Activated T-cell treated with anti-CD3 and anti-CD28 coated beads, Interleukin-2, amount 50 U/mL, for 24 hours (primary cell): ENCODE measurements around the gene KRTDAP.

Experiments used
- DNase-seq: peaks from one replicate; pipeline ENCODE4 v3.0.0-alpha.2; 2020
- H3K27ac Mint-ChIP-seq: 2 replicates; pipeline ENCODE4 v1.8.0; 2020; ENCODE audit warnings: mild to moderate bottlenecking, mixed read lengths
- H3K27me3 Mint-ChIP-seq: 2 replicates; pipeline ENCODE4 v1.8.0; 2020; ENCODE audit warnings: mixed read lengths
- H3K36me3 Mint-ChIP-seq: 2 replicates; pipeline ENCODE4 v1.8.0; 2020; ENCODE audit warnings: low read depth, mixed read lengths
- H3K4me1 Mint-ChIP-seq: 2 replicates; pipeline ENCODE4 v1.8.0; 2020; ENCODE audit warnings: low read depth, mixed read lengths
- H3K4me3 Mint-ChIP-seq: 2 replicates; pipeline ENCODE4 v1.8.0; 2020; ENCODE audit warnings: mild to moderate bottlenecking, moderate library complexity, mixed read lengths
- H3K9me3 Mint-ChIP-seq: 2 replicates; pipeline ENCODE4 v1.8.0; 2020; ENCODE audit warnings: mixed read lengths

KRTDAP gene

GRCh38 chr19:35490364-35490763, at the start of gene KRTDAP:
Gene KRTDAP (minus strand): TSS chr19:35490464. CDS start chr19:35490442, 22 bp downstream.
- Mint-ChIP-seq H3K36me3 (no peaks in the 10 kb centered on the region), H3K27ac (no peak within 1 kb of the TSS), H3K27me3 (peaks cover 37% of the 10 kb centered on the region), H3K4me1 (peaks cover 7% of the 10 kb centered on the region), H3K4me3 (no peak within 1 kb of the TSS), H3K9me3 (no peaks in the 10 kb centered on the region)
- no peak for DNase-seq

- Mint-ChIP-seq H3K9me3 (no peaks in the 10 kb centered on the region), H3K4me1 (peaks cover 18% of the 10 kb centered on the region), H3K4me3 (no peak overlapping the region), H3K36me3 (peaks cover 40% of the 10 kb centered on the region), H3K27me3 (peaks cover 2% of the 10 kb centered on the region), H3K27ac (no peak overlapping the region)
- DNase-seq: no peak
These were observed 49.6 kb upstream of the KRTDAP start for GRCh38 chr19:35539850-35540249.

GRCh38 chr19:35539314-35539713, 49.0 kb upstream of the KRTDAP start:
- peaks cover 35% of the 10 kb centered on the region for H3K36me3 Mint-ChIP-seq
- H3K27me3 Mint-ChIP-seq: peaks cover 8% of the 10 kb centered on the region
- DNase-seq: no peak
- peaks cover 13% of the 10 kb centered on the region for H3K4me1 Mint-ChIP-seq
- H3K9me3 Mint-ChIP-seq: no peaks in the 10 kb centered on the region
- no peak overlapping the region for H3K4me3 Mint-ChIP-seq
- H3K27ac Mint-ChIP-seq: no peak overlapping the region

- H3K36me3 Mint-ChIP-seq: peaks cover under 1% of the 10 kb centered on the region
- peaks cover 8% of the 10 kb centered on the region for H3K4me1 Mint-ChIP-seq
- H3K9me3 Mint-ChIP-seq: no peaks in the 10 kb centered on the region
- no peak overlapping the region for H3K27ac Mint-ChIP-seq
- no peak overlapping the region for H3K4me3 Mint-ChIP-seq
- H3K27me3 Mint-ChIP-seq: peaks cover 41% of the 10 kb centered on the region
- no peak for DNase-seq
These were observed 44.7 kb upstream of the KRTDAP start for GRCh38 chr19:35534803-35535480.

GRCh38 chr19:35533822-35534392, 43.6 kb upstream of the KRTDAP start:
- no peaks in the 10 kb centered on the region for H3K36me3 Mint-ChIP-seq
- peak; percentile 55 for DNase-seq
- H3K27me3 Mint-ChIP-seq: peaks cover 48% of the 10 kb centered on the region
- peaks cover 8% of the 10 kb centered on the region for H3K4me1 Mint-ChIP-seq
- peak overlapping the region; percentile 55 for H3K4me3 Mint-ChIP-seq
- H3K27ac Mint-ChIP-seq: peak overlapping the region; percentile 50
- no peaks in the 10 kb centered on the region for H3K9me3 Mint-ChIP-seq

- Mint-ChIP-seq H3K36me3 (no peaks in the 10 kb centered on the region), H3K4me3 (peak within 1 kb of the TSS; percentile 55), H3K4me1 (peaks cover 8% of the 10 kb centered on the region), H3K9me3 (no peaks in the 10 kb centered on the region), H3K27me3 (peaks cover 54% of the 10 kb centered on the region), H3K27ac (peak within 1 kb of the TSS; percentile 50)
- no peak for DNase-seq
These were observed 43.0 kb upstream of the KRTDAP start, which contains the start of gene GAPDHS for GRCh38 chr19:35533201-35533821. Gene GAPDHS (plus strand): TSS chr19:35533456. CDS start chr19:35533528, 72 bp downstream.

GRCh38 chr19:35531291-35531690, 41.0 kb upstream of the KRTDAP start:
- H3K36me3 Mint-ChIP-seq: no peaks in the 10 kb centered on the region
- peaks cover 68% of the 10 kb centered on the region for H3K27me3 Mint-ChIP-seq
- no peak for DNase-seq
- H3K4me1 Mint-ChIP-seq: peaks cover 8% of the 10 kb centered on the region
- no peak overlapping the region for H3K27ac Mint-ChIP-seq
- no peak overlapping the region for H3K4me3 Mint-ChIP-seq
- no peaks in the 10 kb centered on the region for H3K9me3 Mint-ChIP-seq

- Mint-ChIP-seq H3K27ac (no peak overlapping the region), H3K27me3 (peaks cover 63% of the 10 kb centered on the region)
These were observed 39.3 kb upstream of the KRTDAP start for GRCh38 chr19:35529241-35530218.

GRCh38 chr19:35528218-35529038, 38.2 kb upstream of the KRTDAP start, which contains the start of gene SBSN:
Gene SBSN (minus strand): TSS chr19:35528311. CDS start chr19:35528281, 30 bp downstream.
- Mint-ChIP-seq H3K9me3 (no peaks in the 10 kb centered on the region), H3K36me3 (no peaks in the 10 kb centered on the region), H3K4me3 (no peak within 1 kb of the TSS), H3K4me1 (peaks cover 1% of the 10 kb centered on the region), H3K27ac (no peak within 1 kb of the TSS), H3K27me3 (peaks cover 54% of the 10 kb centered on the region)
- DNase-seq: no peak

More at GRCh38 chr19:35529241-35530218, 39.3 kb upstream of the KRTDAP start:
- Mint-ChIP-seq H3K36me3 (no peaks in the 10 kb centered on the region), H3K4me1 (peaks cover 8% of the 10 kb centered on the region), H3K9me3 (no peaks in the 10 kb centered on the region), H3K4me3 (no peak overlapping the region)
- no peak for DNase-seq

- Mint-ChIP-seq H3K9me3 (no peaks in the 10 kb centered on the region), H3K4me3 (no peak overlapping the region), H3K36me3 (no peaks in the 10 kb centered on the region), H3K27ac (no peak overlapping the region), H3K4me1 (no peaks in the 10 kb centered on the region), H3K27me3 (peaks cover 34% of the 10 kb centered on the region)
- no peak for DNase-seq
These were observed 35.6 kb upstream of the KRTDAP start for GRCh38 chr19:35525873-35526272.

- H3K27me3 Mint-ChIP-seq: peaks cover 23% of the 10 kb centered on the region
- H3K27ac Mint-ChIP-seq: no peak overlapping the region
- H3K36me3 Mint-ChIP-seq: no peaks in the 10 kb centered on the region
- H3K4me3 Mint-ChIP-seq: no peak overlapping the region
- no peaks in the 10 kb centered on the region for H3K4me1 Mint-ChIP-seq
- no peak for DNase-seq
- no peaks in the 10 kb centered on the region for H3K9me3 Mint-ChIP-seq
These were observed 34.0 kb upstream of the KRTDAP start for GRCh38 chr19:35524181-35524837.

GRCh38 chr19:35522745-35523327, 32.6 kb upstream of the KRTDAP start:
- DNase-seq: no peak
- H3K36me3 Mint-ChIP-seq: no peaks in the 10 kb centered on the region
- no peak overlapping the region for H3K4me3 Mint-ChIP-seq
- H3K4me1 Mint-ChIP-seq: no peaks in the 10 kb centered on the region
- no peak overlapping the region for H3K27ac Mint-ChIP-seq
- no peaks in the 10 kb centered on the region for H3K9me3 Mint-ChIP-seq
- H3K27me3 Mint-ChIP-seq: peaks cover 12% of the 10 kb centered on the region
